Suprapubic skin (tissue), 4 donors: Measurements from ENCODE around the gene SYNGR3. TPM values are rescaled to one million over a fixed set of nuclear protein-coding genes. Genes with fewer than 3 reads are reported as not detected.

Experiments used
- DNase-seq, 2 donors: peaks; one replicate each; pipeline ENCODE4 v3.0.0-alpha.2; 2019; ENCODE audit warnings: low spot score in 2 of 2
- H3K27ac ChIP-seq: fragments of 200-600 bp; sonication (generic); one replicate; pipeline ENCODE4 v1.5.1; 2019
- H3K27me3 ChIP-seq: fragments of 200-600 bp; sonication (generic); one replicate; pipeline ENCODE4 v1.5.1; 2019
- H3K36me3 ChIP-seq: fragments of 200-600 bp; sonication (generic); one replicate; pipeline ENCODE4 v1.5.1; 2019
- H3K4me1 ChIP-seq: fragments of 200-600 bp; sonication (generic); one replicate; pipeline ENCODE4 v1.5.1; 2019
- H3K4me3 ChIP-seq: fragments of 200-600 bp; sonication (generic); one replicate; pipeline ENCODE4 v1.5.1; 2019; ENCODE audit warnings: mild to moderate bottlenecking
- H3K9me3 ChIP-seq: fragments of 200-600 bp; sonication (generic); one replicate; pipeline ENCODE4 v1.5.1; 2019
- CTCF ChIP-seq, 2 donors: fragments of 200-600 bp in 1 of 2; fragments of 450-650 bp in 1 of 2; sonication (generic) in 1 of 2; IDR thresholded peaks; one replicate each; pipeline ENCODE4 v1.5.1; 2016 to 2019; ENCODE audit warnings: antibody characterized with exemption in 2 of 2, mild to moderate bottlenecking in 1 of 2, moderate library complexity in 1 of 2
- EP300 ChIP-seq: sonication (generic); formaldehyde crosslinking; IDR thresholded peaks from one replicate; pipeline ENCODE4 v1.6.1; 2017; ENCODE audit warnings: antibody characterized with exemption
- POLR2A ChIP-seq, 2 donors: fragments of 450-650 bp; IDR thresholded peaks; one replicate each; pipeline ENCODE4 v1.6.1; 2017; ENCODE audit warnings: antibody characterized with exemption in 2 of 2, mild to moderate bottlenecking in 2 of 2, moderate library complexity in 2 of 2
- POLR2AphosphoS5 ChIP-seq, 3 donors: sonication (generic); formaldehyde crosslinking; IDR thresholded peaks; one replicate each; pipeline ENCODE4 v1.6.1; 2017; ENCODE audit warnings: antibody characterized with exemption in 3 of 3
- WGBS: methylation state at CpG from one replicate; pipeline ENCODE4 v1.1.5; 2018; 5-methylcytosine and 5-hydroxymethylcytosine counted together
- total RNA-seq, 4 donors: library from RNA; depleted of rRNA; stranded (reverse); fragments of >200 nt; gene quantifications; one replicate each; pipeline ENCODE4 v1.1.0, GENCODE V29; 2016

The SYNGR3 gene
- total RNA-seq, 4 donors from 2014 or later: 0.42 to 1.7 (median 0.60) TPM; not detected in 1

GRCh38 chr16:1987198-1987597 lies 2.6 kb upstream of the SYNGR3 start:
- peaks cover 62% of the 10 kb centered on the region for H3K4me1 ChIP-seq
- no peak overlapping the region for H3K27ac ChIP-seq
- peaks cover 28% of the 10 kb centered on the region for H3K27me3 ChIP-seq
- H3K9me3 ChIP-seq: no peaks in the 10 kb centered on the region
- DNase-seq: no peak
- H3K36me3 ChIP-seq: peaks cover 12% of the 10 kb centered on the region
- no peak overlapping the region for H3K4me3 ChIP-seq
- 95% methylated on average over 9 of the region's 10 CpGs for WGBS
- no peak for TF ChIP-seq EP300
- no peak for TF ChIP-seq POLR2AphosphoS5 (IDR thresholded peaks at IDR 0.05)
- TF ChIP-seq POLR2A (IDR thresholded peaks at IDR 0.05): no peak
- TF ChIP-seq CTCF (IDR thresholded peaks at IDR 0.05): no peak

DNA sequence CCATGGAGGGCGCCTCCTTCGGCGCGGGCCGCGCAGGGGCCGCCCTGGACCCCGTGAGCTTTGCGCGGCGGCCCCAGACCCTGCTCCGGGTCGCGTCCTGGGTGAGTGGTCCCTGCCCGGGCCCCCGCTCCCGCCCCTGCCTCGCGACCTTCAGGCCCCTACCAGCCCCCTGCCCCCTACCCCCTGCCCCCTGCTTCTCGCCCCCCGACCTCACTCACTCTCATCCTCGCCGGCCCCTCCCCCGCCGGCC lies 256 bp downstream of the SYNGR3 start:
- DNase-seq: no peak
- Histone ChIP-seq H3K27ac (no peak overlapping the region), H3K36me3 (peaks cover 12% of the 10 kb centered on the region), H3K4me3 (peak overlapping the region; percentile 49), H3K9me3 (no peaks in the 10 kb centered on the region), H3K27me3 (peaks cover 28% of the 10 kb centered on the region), H3K4me1 (peaks cover 46% of the 10 kb centered on the region)
- no peak for TF ChIP-seq POLR2AphosphoS5 (IDR thresholded peaks at IDR 0.05)
- no peak for TF ChIP-seq EP300
- no peak for TF ChIP-seq POLR2A (IDR thresholded peaks at IDR 0.05)
- no peak for TF ChIP-seq CTCF (IDR thresholded peaks at IDR 0.05)
- no CpG with 5 or more reads among the region's 25 CpGs for WGBS

- TF ChIP-seq POLR2AphosphoS5 (IDR thresholded peaks at IDR 0.05) (no peak), POLR2A (IDR thresholded peaks at IDR 0.05) (no peak), CTCF (IDR thresholded peaks at IDR 0.05) (no peak), EP300 (no peak)
- Histone ChIP-seq H3K36me3 (peaks cover 11% of the 10 kb centered on the region), H3K4me1 (peaks cover 41% of the 10 kb centered on the region), H3K9me3 (no peaks in the 10 kb centered on the region), H3K27ac (no peak overlapping the region), H3K27me3 (peaks cover 28% of the 10 kb centered on the region), H3K4me3 (peak overlapping the region; percentile 49)
- DNase-seq: no peak
- 1% methylated on average over 18 of the region's 50 CpGs for WGBS
These were observed 773 bp downstream of the SYNGR3 start for GRCh38 chr16:1990351-1991134.

DNA sequence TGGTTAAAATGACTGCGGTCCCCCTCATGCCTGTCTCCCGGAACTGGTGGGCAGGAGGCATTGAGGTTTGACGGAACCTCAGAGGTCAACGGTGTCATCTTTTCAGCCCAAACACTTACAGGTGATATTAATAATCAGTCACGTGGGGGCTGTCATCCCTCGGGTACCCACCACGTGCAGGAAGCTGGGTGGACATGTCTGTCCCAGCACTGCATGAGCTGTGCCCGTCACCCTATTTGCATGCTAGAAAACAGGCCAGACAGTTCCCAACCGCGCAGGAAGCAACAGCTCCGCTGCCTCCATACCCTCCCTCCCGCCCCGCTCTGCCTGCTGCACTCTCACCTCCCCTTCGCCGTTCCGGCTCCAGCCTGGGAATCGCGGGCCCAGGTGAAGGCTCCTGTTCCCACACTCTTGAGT lies 1.4 kb downstream of the SYNGR3 start:
- Histone ChIP-seq H3K4me3 (peak overlapping the region; percentile 49), H3K36me3 (peaks cover 5% of the 10 kb centered on the region), H3K27me3 (peaks cover 28% of the 10 kb centered on the region), H3K9me3 (no peaks in the 10 kb centered on the region), H3K4me1 (peaks cover 36% of the 10 kb centered on the region), H3K27ac (no peak overlapping the region)
- DNase-seq: no peak
- WGBS: 5% methylated on average over 13 of the region's 18 CpGs
- TF ChIP-seq POLR2A (IDR thresholded peaks at IDR 0.05): no peak
- no peak for TF ChIP-seq CTCF (IDR thresholded peaks at IDR 0.05)
- TF ChIP-seq EP300: no peak
- no peak for TF ChIP-seq POLR2AphosphoS5 (IDR thresholded peaks at IDR 0.05)

DNA sequence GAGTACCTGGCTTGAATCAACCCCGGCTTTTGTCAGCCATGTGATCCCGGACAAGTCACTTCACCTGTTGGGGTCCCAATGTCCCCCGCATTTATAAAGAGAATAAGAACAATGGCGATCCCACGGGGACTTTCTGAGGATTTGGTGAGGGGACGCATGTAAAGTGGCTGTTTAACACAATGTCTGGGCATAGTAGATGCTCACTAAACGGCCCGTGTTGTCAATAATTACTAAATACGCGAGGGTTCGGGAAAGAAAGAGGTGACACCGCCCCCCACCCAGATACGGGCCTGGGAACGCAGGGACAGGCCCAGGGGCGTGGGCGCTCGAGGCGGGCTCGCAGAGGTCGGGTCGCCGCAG lies 1.8 kb downstream of the SYNGR3 start:
- WGBS: 13% methylated on average over 11 of the region's 22 CpGs
- peaks cover 36% of the 10 kb centered on the region for H3K4me1 ChIP-seq
- peaks cover 28% of the 10 kb centered on the region for H3K27me3 ChIP-seq
- no peak for TF ChIP-seq EP300
- TF ChIP-seq POLR2A (IDR thresholded peaks at IDR 0.05): no peak
- TF ChIP-seq CTCF (IDR thresholded peaks at IDR 0.05): no peak
- TF ChIP-seq POLR2AphosphoS5 (IDR thresholded peaks at IDR 0.05): no peak
- H3K9me3 ChIP-seq: no peaks in the 10 kb centered on the region
- H3K27ac ChIP-seq: peak overlapping the region; percentile 35
- peaks cover 1% of the 10 kb centered on the region for H3K36me3 ChIP-seq
- peak overlapping the region; percentile 49 for H3K4me3 ChIP-seq
- no peak for DNase-seq
